ENCODE data around the gene NSUN3. TPM values are rescaled to one million over a fixed set of nuclear protein-coding genes. Genes with fewer than 3 reads are reported as not detected.
A peak's percentile ranks its signal among the peaks of the same experiment; 100 is the strongest.
"Not testable (repeated sequence)": the region's sequence is repeated elsewhere in the genome, so short reads cannot be mapped to it uniquely, and the experiment has no call there.

Gene NSUN3
- polyA plus RNA-seq, 3 donors from 2014 or later = 12.1 to 16.1 (median 14.2) TPM

DNA sequence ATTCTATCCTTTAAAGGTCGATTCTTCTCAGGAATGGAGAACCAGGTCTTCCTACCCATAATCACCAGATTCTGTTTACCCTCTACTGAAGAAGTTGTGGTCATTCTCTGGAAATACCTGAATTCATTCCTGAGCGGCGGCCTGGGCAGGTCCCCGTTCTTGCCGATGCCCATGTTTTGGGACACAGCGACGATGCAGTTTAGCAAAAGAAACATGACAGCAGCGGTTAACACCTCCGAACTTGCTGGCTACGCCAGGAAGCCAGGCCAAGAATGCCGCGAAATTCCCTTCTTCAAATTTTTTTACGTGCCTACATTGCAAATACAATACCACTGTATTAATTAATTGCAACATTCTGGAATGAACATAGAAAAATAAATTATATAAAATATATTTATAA lies 1.6 kb upstream of the NSUN3 start:
- no peak for DNase-seq
- no peaks in the 10 kb centered on the region for H3K9me3 Mint-ChIP-seq
- peaks cover 36 to 48% of the 10 kb centered on the region in 2 donors for H3K4me1 Mint-ChIP-seq
- H3K27me3 Mint-ChIP-seq (ENCODE audit: low read depth in 3 of 3) = peaks cover 5 to 18% (median 6%) of the 10 kb centered on the region in 3 donors
- H3K36me3 Mint-ChIP-seq = peaks cover 0 to 4% (median 0%) of the 10 kb centered on the region in 3 donors
- H3K27ac Mint-ChIP-seq = no peak overlapping the region
- no peak overlapping the region for H3K4me3 Mint-ChIP-seq

DNA sequence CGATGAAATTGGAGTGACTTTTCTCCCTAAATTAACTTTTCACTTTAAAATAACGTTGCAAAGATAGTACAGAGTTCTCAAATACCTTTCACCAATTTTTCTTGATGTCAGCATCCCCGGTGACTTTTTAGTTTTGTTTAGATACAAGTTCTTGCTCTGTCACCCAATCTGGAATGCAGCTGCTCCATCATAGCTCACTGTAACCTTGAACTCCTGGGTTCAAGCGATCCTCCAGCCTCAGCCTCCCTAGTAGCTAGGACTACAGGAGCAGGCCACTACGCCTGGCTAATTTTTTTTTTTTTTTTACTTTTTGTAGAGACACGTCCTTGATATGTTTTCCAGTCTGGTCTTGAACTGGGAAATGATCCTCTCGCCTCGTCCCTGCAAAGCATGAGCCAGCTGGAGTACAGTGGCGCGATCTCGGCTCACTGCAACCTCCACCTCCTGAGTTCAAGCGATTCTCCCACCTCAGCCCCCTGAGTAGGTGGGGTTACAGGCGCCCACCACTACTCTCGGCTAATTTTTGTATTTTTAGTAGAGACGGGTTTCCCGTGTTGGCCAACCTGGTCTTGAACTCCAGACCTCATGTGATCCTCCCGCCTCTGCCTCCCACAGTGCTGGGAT lies 747 bp downstream of the NSUN3 start:
- peak in 2 of 3 donors; percentile 5 to 7 for DNase-seq
- H3K4me3 Mint-ChIP-seq = peak overlapping the region; percentile 94 to 100 (median 100)
- peaks cover 51 to 69% of the 10 kb centered on the region in 2 donors for H3K4me1 Mint-ChIP-seq
- peak overlapping the region; percentile 99 to 100 (median 100) for H3K27ac Mint-ChIP-seq
- peaks cover 5 to 18% (median 6%) of the 10 kb centered on the region in 3 donors for H3K27me3 Mint-ChIP-seq (ENCODE audit: low read depth in 3 of 3)
- H3K36me3 Mint-ChIP-seq = peaks cover 4 to 8% (median 5%) of the 10 kb centered on the region in 3 donors
- no peaks in the 10 kb centered on the region for H3K9me3 Mint-ChIP-seq

DNA sequence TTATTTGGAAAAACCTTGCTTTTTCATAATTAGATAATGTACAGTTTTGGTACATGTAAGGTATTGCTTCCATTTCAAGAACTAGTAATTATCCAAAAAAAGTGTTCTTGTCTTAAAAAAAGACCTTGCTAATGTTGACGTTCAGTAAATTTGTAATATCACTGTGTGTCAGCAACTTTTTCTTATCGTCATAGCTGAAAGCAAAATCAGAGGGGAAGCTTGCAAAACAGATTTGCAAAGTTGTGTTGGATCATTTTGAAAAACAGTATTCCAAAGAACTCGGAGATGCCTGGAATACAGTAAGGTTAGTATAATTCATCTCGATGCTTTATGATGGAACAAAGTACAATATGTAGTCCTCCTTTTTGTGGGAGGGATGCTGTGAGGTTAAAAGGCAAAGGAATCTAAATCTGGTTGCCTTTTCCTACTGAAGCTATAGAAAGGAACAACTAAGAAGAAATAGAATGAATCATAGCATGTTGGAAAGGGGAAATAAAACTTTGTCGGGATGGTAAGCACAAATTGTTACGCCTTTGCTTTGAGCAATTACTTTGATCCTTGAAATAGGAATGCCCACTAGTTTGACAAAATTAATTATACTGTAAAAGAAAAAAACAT lies 1.5 kb downstream of the NSUN3 start:
- H3K9me3 Mint-ChIP-seq = no peaks in the 10 kb centered on the region
- peaks cover 4 to 8% (median 5%) of the 10 kb centered on the region in 3 donors for H3K36me3 Mint-ChIP-seq
- H3K4me3 Mint-ChIP-seq = peak overlapping the region; percentile 94 to 100 (median 100)
- peaks cover 56 to 77% of the 10 kb centered on the region in 2 donors for H3K4me1 Mint-ChIP-seq
- peak overlapping the region; percentile 99 to 100 (median 100) for H3K27ac Mint-ChIP-seq
- H3K27me3 Mint-ChIP-seq (ENCODE audit: low read depth in 3 of 3) = peaks cover 5 to 16% (median 6%) of the 10 kb centered on the region in 3 donors
- no peak for DNase-seq

DNA sequence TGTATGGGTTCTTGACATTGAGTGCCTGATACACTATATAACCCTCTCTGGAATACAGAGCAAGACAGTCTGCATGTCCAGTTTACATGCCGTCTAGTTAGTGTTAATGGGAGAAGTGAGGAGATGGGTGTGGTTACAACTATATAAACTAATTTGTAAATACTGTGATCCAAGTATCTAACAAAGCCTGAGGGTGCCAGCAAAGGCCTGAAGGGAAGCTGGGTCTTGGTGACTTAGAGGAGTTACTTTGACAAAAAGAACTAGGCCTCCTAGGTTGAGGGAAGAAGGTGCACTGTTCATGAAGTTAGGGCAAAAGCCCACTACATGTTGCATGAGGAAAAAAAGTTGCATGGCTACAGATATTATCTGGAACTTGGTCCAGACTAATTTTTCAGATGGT lies 2.3 kb downstream of the NSUN3 start:
- H3K4me3 Mint-ChIP-seq = peak overlapping the region in 4 of 5 donors; percentile 1 to 23 (median 6)
- peaks cover 56 to 79% of the 10 kb centered on the region in 2 donors for H3K4me1 Mint-ChIP-seq
- peak overlapping the region in 4 of 6 donors; percentile 0 to 40 (median 21) for H3K27ac Mint-ChIP-seq
- H3K27me3 Mint-ChIP-seq (ENCODE audit: low read depth in 3 of 3) = peaks cover 5 to 16% (median 6%) of the 10 kb centered on the region in 3 donors
- peaks cover 4 to 8% (median 5%) of the 10 kb centered on the region in 3 donors for H3K36me3 Mint-ChIP-seq
- DNase-seq = no peak
- H3K9me3 Mint-ChIP-seq = no peaks in the 10 kb centered on the region

DNA sequence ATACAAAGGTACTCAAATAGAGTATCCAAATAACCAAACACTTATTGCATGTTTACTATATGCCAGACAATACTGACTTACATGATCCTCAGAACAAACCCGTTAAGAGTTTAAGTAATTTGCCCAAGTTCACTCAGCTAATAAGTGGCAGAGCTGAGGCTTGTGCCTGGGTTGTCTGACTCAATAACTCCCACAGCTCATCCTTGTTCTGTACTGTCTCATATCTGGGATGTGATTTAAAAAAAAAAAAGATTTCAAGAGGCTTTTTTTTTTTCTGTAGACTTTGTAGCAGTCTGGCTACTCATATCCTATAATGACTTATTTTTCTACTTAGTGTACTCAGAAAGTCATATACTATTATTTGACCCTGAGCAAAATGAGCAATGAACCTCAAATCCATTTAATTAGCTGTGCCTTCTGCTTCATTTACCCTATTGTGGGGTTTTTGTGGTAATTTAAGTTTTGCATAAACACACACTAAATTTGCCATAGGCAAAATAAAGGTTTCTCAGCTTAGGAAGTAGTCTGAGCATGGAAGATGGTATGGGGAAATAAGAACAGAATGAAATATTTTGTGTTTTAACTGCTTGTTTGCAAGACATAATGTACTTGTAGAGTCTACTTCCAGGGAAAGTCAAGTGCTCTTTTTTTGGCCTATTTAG lies 3.1 kb downstream of the NSUN3 start:
- no peaks in the 10 kb centered on the region for H3K9me3 Mint-ChIP-seq
- H3K27ac Mint-ChIP-seq = peak overlapping the region in 4 of 6 donors; percentile 7 to 66 (median 23)
- peaks cover 5 to 16% (median 6%) of the 10 kb centered on the region in 3 donors for H3K27me3 Mint-ChIP-seq (ENCODE audit: low read depth in 3 of 3)
- peaks cover 55 to 81% of the 10 kb centered on the region in 2 donors for H3K4me1 Mint-ChIP-seq
- DNase-seq = no peak
- H3K36me3 Mint-ChIP-seq = peaks cover 4 to 8% (median 5%) of the 10 kb centered on the region in 3 donors
- H3K4me3 Mint-ChIP-seq = peak overlapping the region in 1 of 5 donors; percentile 1

DNA sequence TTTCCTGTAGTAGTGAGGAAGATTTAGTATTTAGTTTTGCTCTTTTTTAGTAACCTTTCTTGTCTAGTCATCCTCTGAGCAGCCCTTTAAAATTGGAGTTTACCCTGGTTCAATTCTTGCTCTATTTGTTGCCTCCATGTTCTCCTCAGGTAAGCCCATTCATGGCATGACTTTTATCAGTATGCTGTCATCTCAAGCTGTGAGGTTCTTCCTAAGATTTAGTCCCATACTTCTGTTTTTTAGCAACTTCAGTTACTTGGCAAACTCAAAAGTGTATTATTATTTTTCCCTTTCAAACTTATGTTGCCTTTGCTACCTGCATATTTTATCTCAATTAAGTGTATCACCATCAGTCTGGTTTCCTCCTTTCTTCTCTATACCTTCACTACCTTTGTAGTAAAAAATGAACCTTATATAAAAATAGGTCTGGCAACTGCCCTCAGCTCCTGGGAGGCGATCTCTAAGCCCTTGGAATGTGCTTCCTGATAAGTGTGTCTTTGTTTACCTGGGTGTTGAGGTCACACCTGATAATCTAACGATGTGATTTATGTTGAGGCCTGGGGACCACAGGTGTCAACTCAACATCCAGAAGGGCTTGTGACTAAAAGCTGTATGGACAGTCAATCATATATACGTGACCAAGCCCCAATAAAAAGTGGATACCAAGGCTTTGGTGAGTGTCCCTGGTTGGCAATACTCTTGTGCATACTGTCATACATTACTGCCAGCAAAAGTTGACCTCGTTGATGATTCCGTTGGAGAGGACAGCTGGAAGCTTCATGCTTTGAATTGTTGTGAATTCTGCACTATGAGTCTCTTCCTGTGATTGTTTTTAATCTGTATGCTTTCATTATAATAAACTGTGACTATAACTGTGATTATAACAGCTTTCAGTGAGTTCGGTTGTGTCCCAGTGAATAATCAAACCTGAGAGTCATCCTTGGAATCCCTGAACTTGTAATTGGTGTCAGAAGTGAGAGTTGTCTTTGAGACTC lies 3.9 kb downstream of the NSUN3 start:
- H3K27me3 Mint-ChIP-seq (ENCODE audit: low read depth in 3 of 3) = peaks cover 5 to 16% (median 6%) of the 10 kb centered on the region in 3 donors
- no peaks in the 10 kb centered on the region for H3K9me3 Mint-ChIP-seq
- peaks cover 60 to 86% of the 10 kb centered on the region in 2 donors for H3K4me1 Mint-ChIP-seq
- peak overlapping the region in 3 of 5 donors; percentile 3 to 28 (median 8) for H3K4me3 Mint-ChIP-seq
- peak overlapping the region in 5 of 6 donors; percentile 7 to 74 (median 36) for H3K27ac Mint-ChIP-seq
- peaks cover 4 to 10% (median 5%) of the 10 kb centered on the region in 3 donors for H3K36me3 Mint-ChIP-seq
- DNase-seq = no peak

DNA sequence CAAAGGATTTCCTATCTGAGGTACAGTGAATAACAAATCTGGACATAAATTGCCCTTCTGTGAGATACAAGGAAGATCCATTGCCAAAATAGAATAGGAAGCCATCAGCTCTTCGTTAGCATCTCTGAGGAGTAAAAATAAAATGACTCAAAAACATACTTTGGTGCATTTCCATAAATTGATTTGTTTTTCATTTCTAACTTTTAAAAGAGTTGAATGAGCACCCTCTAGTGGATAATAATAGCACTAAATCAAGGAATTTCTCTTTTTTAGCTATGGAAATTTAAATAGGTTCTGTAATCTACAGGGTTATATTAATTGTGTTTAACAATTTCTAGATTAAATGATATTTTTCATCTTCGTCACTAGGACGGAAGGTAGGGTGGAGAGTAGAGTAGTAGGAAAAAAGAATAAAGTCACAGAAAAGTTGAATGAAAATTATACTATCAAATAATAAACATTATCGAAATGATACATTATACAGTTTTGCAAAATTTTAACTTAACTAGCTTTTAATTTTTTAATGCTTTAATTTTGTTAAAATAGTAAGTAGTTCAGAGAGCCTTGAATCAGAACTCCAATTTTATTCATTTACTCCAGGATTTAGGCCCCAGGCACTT lies 6.4 kb downstream of the NSUN3 start:
- Mint-ChIP-seq H3K27me3 (ENCODE audit: low read depth in 3 of 3) (peaks cover 0 to 2% (median 0%) of the 10 kb centered on the region in 3 donors), H3K9me3 (no peaks in the 10 kb centered on the region), H3K4me1 (peaks cover 54 to 85% of the 10 kb centered on the region in 2 donors), H3K27ac (peak overlapping the region in 4 of 6 donors; percentile 0 to 58 (median 45)), H3K36me3 (peaks cover 8 to 22% (median 15%) of the 10 kb centered on the region in 3 donors), H3K4me3 (no peak overlapping the region)
- DNase-seq = peak in 2 of 3 donors; percentile 16 to 36

DNA sequence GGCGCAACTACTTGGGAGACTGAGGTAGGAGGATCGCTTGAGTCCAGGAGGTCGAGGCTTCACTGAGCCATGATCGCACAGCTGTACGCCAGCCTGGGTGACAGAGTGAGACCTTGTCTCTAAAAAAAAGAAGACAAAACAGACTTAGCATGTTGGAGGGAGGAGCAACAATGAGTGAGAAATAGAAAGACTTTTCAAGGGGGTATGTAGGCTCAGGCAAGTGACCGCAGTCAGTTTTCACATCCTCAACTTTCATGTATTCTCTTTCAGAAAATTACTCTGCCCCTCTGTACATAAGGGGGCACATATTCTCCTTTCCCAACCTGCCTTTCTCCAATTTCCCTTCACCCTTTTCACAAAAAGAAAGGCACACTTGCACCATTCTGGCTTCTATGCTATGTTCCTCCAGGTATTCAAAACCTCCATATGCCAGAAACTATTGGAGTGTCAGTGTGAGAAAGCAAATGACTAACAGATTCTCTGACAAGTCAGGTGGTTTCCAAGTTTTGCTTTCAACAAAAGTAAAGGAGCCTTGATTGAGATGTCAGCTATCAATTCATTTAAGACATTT lies 7.6 kb downstream of the NSUN3 start:
- DNase-seq = no peak
- Mint-ChIP-seq H3K4me1 (peaks cover 53 to 85% of the 10 kb centered on the region in 2 donors), H3K4me3 (no peak overlapping the region), H3K27me3 (ENCODE audit: low read depth in 3 of 3) (peaks cover 0 to 2% (median 0%) of the 10 kb centered on the region in 3 donors), H3K36me3 (peaks cover 8 to 23% (median 15%) of the 10 kb centered on the region in 3 donors), H3K27ac (peak overlapping the region in 1 of 6 donors; percentile 9), H3K9me3 (no peaks in the 10 kb centered on the region)

DNA sequence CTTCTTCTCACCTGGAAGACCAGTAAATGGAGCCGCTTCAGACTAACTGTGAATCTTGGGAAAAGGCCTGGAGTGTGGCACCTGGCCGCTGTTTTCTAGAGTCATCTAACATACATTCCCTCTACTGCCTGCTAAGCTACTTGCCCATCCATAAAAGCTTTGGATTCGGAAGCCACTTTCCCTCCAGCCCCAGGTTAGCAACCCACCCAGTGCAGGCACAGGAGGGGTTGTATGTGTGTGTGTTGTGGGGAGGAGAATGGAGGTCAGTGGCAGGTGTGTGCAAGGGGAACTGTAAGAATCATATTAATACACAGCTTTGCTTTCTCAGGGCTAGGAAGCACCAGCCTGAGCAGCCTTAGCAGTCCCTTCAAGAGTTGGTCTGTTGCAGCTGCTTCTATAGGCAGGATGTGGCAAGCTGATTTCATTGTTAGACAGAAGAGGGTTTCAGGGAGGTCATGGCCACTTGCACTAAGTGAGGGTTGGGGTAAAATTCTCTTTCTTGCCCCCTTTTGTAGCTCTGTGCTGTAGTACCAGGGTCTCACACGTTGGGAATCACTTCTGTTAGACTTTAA lies 8.9 kb downstream of the NSUN3 start:
- Mint-ChIP-seq H3K27ac (peak overlapping the region in 2 of 6 donors; percentile 11 to 43), H3K27me3 (ENCODE audit: low read depth in 3 of 3) (peaks cover 0 to 2% (median 1%) of the 10 kb centered on the region in 3 donors), H3K36me3 (peaks cover 8 to 36% (median 22%) of the 10 kb centered on the region in 3 donors), H3K4me3 (no peak overlapping the region), H3K4me1 (peaks cover 44 to 71% of the 10 kb centered on the region in 2 donors), H3K9me3 (no peaks in the 10 kb centered on the region)
- no peak for DNase-seq

DNA sequence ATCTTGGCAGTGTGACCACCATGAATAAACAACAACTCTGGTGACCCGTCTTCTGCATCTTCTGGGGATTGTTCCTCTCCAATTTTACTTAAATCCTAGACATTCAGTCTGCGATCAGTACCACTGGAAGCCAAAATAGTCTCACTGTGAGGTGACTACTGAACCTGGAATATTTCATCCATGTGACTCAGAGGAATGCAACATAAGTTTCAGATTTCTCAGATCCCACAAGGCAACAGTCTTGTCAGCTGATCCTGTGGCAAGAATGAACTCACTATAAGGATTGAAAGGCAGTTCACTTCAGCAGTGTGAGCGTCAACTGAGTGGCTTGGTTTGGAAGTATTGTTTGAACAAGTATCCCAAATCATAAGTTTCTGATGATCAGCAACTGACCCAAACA lies 13.2 kb downstream of the NSUN3 start:
- H3K36me3 Mint-ChIP-seq = peaks cover 11 to 48% (median 31%) of the 10 kb centered on the region in 3 donors
- no peak overlapping the region for H3K27ac Mint-ChIP-seq
- DNase-seq = no peak
- peaks cover 0 to 10% (median 0%) of the 10 kb centered on the region in 6 donors for H3K9me3 Mint-ChIP-seq
- H3K4me1 Mint-ChIP-seq = peaks cover 58 to 79% of the 10 kb centered on the region in 2 donors
- H3K4me3 Mint-ChIP-seq = no peak overlapping the region
- peaks cover 0 to 2% (median 2%) of the 10 kb centered on the region in 3 donors for H3K27me3 Mint-ChIP-seq (ENCODE audit: low read depth in 3 of 3)

DNA sequence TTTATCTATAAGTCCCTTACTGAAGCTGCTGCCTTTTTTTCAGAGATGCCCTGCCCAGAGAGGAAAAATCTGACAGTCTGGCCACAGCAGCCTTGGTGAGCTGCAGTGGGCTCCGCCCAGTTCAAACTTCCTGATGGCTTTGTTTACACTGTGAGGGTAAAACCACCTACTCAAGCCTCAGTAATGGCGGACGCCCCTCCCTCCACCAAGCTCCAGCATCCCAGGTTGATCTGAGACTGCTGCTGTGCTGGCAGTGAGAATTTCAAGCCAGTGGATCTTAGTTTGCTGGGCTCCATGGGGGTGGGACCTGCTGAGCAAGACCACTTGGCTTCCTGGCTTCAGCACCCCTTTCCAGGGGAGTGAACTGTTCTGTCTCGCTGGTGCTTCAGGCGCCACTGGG lies 17.7 kb downstream of the NSUN3 start:
- Mint-ChIP-seq H3K27ac (peak overlapping the region; percentile 60 to 94 (median 90)), H3K36me3 (peaks cover 17 to 37% (median 20%) of the 10 kb centered on the region in 3 donors), H3K4me1 (peaks cover 59 to 72% of the 10 kb centered on the region in 2 donors), H3K4me3 (peak overlapping the region; percentile 52 to 74 (median 64)), H3K9me3 (peaks cover 0 to 10% (median 0%) of the 10 kb centered on the region in 6 donors)
- not testable (repeated sequence) for H3K27me3 Mint-ChIP-seq (ENCODE audit: low read depth in 3 of 3)
- peak; percentile 31 to 47 (median 45) for DNase-seq

DNA sequence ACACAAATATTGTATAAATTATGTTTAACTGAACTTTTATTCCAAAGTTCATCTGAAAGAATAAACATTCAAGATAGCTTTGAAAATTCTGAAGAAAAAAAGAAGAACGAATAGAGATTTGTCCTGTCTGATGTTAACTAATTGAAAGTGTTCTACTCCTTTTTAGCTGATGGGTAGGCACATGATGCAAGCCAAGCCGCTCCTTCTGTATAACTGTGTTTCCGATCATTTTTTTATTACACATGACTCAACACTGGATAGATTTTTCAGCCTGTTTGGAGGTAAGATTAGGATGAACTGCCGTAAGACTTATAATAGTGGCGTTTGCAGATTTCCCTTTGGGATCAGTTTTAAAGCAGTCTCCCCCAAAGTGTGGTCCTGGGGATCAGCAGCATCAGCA lies 19.0 kb downstream of the NSUN3 start:
- Mint-ChIP-seq H3K36me3 (peaks cover 9 to 30% (median 18%) of the 10 kb centered on the region in 3 donors), H3K4me1 (peaks cover 59 to 77% of the 10 kb centered on the region in 2 donors), H3K9me3 (peaks cover 0 to 10% (median 0%) of the 10 kb centered on the region in 6 donors), H3K4me3 (peak overlapping the region in 2 of 5 donors; percentile 1 to 55), H3K27ac (peak overlapping the region; percentile 60 to 94 (median 78)), H3K27me3 (ENCODE audit: low read depth in 3 of 3) (peaks cover 0 to 2% (median 2%) of the 10 kb centered on the region in 3 donors)
- DNase-seq = no peak

All from immature natural killer cell (primary cell).